ENCODE results near the gene CERK. TPM values are rescaled to one million over a fixed set of nuclear protein-coding genes. Genes with fewer than 3 reads are reported as not detected.
A peak's percentile ranks its signal among the peaks of the same experiment; 100 is the strongest.

Gene CERK
- total and polyA plus RNA-seq, 2 of the 13 experiments (the other 11 are each of a cell fraction or from before 2014, with no cell fraction given), result 40.3 to 41.9 TPM

GRCh38 chr22:46731246-46732040 is 6.6 kb downstream of the CERK start (continued):
- TF ChIP-seq HINFP (CRISPR knock-in tag; IDR thresholded peaks at IDR 0.05; ENCODE audit: low read depth), result peak; percentile 65; the same call in 1 of the 2 replicates
- TF ChIP-seq FOXP1 (IDR thresholded peaks at IDR 0.05), result no peak
- peak; percentile 60; the same call in 1 of the 2 replicates for TF ChIP-seq FOXP1 (CRISPR knock-in tag; IDR thresholded peaks at IDR 0.05)
- TF ChIP-seq PLSCR1 (CRISPR knock-in tag; IDR thresholded peaks at IDR 0.05; ENCODE audit: borderline replicate concordance), result no peak; the same call in 1 of the 2 replicates
- no peak; the same call in 1 of the 2 replicates for TF ChIP-seq PPARG (CRISPR knock-in tag; conservative IDR thresholded peaks at IDR 0.05)
- peak; percentile 71; the same call in 1 of the 2 replicates for TF ChIP-seq ZBTB7A (CRISPR knock-in tag; IDR thresholded peaks at IDR 0.05)
- TF ChIP-seq ZBTB4 (CRISPR knock-in tag; IDR thresholded peaks at IDR 0.05; ENCODE audit: borderline replicate concordance), result peak; percentile 71; the same call in 1 of the 2 replicates
- TF ChIP-seq MXI1 (IDR thresholded peaks at IDR 0.05; ENCODE audit: borderline replicate concordance, low read depth, low read length), result peak; percentile 97
- no peak for TF ChIP-seq E2F2 (CRISPR knock-in tag; IDR thresholded peaks at IDR 0.05; ENCODE audit: borderline replicate concordance)
- peak; percentile 51; the same call in 1 of the 2 replicates for TF ChIP-seq EED (CRISPR knock-in tag; IDR thresholded peaks at IDR 0.05)
- TF ChIP-seq BORCS8-MEF2B (CRISPR knock-in tag; IDR thresholded peaks at IDR 0.05), result peak; percentile 74; the same call in 1 of the 2 replicates
- peak; percentile 50 for TF ChIP-seq ZEB1 (IDR thresholded peaks at IDR 0.05; ENCODE audit: insufficient replicate concordance, low read depth)
- TF ChIP-seq ZSCAN20 (CRISPR knock-in tag; IDR thresholded peaks at IDR 0.05; ENCODE audit: borderline replicate concordance), result no peak
- TF ChIP-seq MTF1 (CRISPR knock-in tag; IDR thresholded peaks at IDR 0.05), result no peak
- TF ChIP-seq ZHX1 (CRISPR knock-in tag; IDR thresholded peaks at IDR 0.05; ENCODE audit: low read depth), result peak; percentile 70; the same call in 1 of the 2 replicates

Measured in HepG2 (cell line).